Liver (tissue), 9 donors: ENCODE measurements around the gene CHRM2. TPM values are rescaled to one million over a fixed set of nuclear protein-coding genes. Genes with fewer than 3 reads are reported as not detected.

ENCODE experiments used
- DNase-seq: peaks from one replicate; pipeline ENCODE4 v3.0.0-alpha.2; 2017; ENCODE audit warnings: low spot score
- H3K27ac ChIP-seq, 2 donors: one replicate each; pipeline ENCODE4 v1.7.0; 2013; ENCODE audit warnings: inconsistent platforms in 2 of 2, low read length in 2 of 2, control low read depth in 1 of 2, low read depth in 1 of 2, mild to moderate bottlenecking in 1 of 2
- H3K27me3 ChIP-seq, 4 donors: one replicate each; pipeline versions ENCODE4 v1.6.1 to v1.7.0; 2013; ENCODE audit warnings: low read length in 3 of 4, inconsistent platforms in 1 of 4, mild to moderate bottlenecking in 1 of 4, moderate library complexity in 1 of 4; ENCODE audit not compliant: control insufficient read depth in 4 of 4, insufficient read depth in 4 of 4
- H3K36me3 ChIP-seq, 4 donors: one replicate each; pipeline versions ENCODE4 v1.6.1 to v1.7.0; 2013; ENCODE audit warnings: low read length in 3 of 4, mild to moderate bottlenecking in 3 of 4, low read depth in 1 of 4, moderate library complexity in 1 of 4; ENCODE audit not compliant: control insufficient read depth in 4 of 4, insufficient read depth in 3 of 4
- H3K4me1 ChIP-seq, 4 donors: one replicate each; pipeline versions ENCODE4 v1.6.1 to v1.7.0; 2013; ENCODE audit warnings: low read length in 3 of 4, mild to moderate bottlenecking in 3 of 4, moderate library complexity in 1 of 4; ENCODE audit not compliant: control insufficient read depth in 4 of 4, insufficient read depth in 4 of 4
- H3K4me3 ChIP-seq, 3 donors: one replicate each; pipeline versions ENCODE4 v1.6.1 to v1.7.0; 2013; ENCODE audit warnings: low read length in 3 of 3, control low read depth in 1 of 3, low read depth in 1 of 3, mild to moderate bottlenecking in 1 of 3
- H3K9ac ChIP-seq, 2 donors: one replicate each; pipeline ENCODE4 v1.7.0; 2013; ENCODE audit warnings: low read length in 2 of 2, mild to moderate bottlenecking in 2 of 2, moderate library complexity in 2 of 2, control low read depth in 1 of 2, low read depth in 1 of 2
- H3K9me3 ChIP-seq, 4 donors: one replicate each; pipeline versions ENCODE4 v1.6.1 to v1.7.0; 2013; ENCODE audit warnings: low read length in 3 of 4; ENCODE audit not compliant: control insufficient read depth in 4 of 4
- EGR1 ChIP-seq, 2 donors: IDR thresholded peaks; 2 replicates each; pipeline ENCODE4 v1.6.1; 2016 to 2018; ENCODE audit warnings: antibody characterized with exemption in 2 of 2, low read depth in 2 of 2
- FOXA1 ChIP-seq: IDR thresholded peaks from 2 replicates; pipeline ENCODE4 v1.6.1; 2016; ENCODE audit warnings: antibody characterized with exemption
- FOXA2 ChIP-seq: IDR thresholded peaks from 2 replicates; pipeline ENCODE4 v1.6.1; 2016; ENCODE audit warnings: antibody characterized with exemption
- HNF4A ChIP-seq, 2 donors: conservative IDR thresholded peaks; 2 replicates each; pipeline ENCODE4 v1.6.1; 2016; ENCODE audit warnings: antibody characterized with exemption in 2 of 2, mild to moderate bottlenecking in 2 of 2
- HNF4G ChIP-seq: IDR thresholded peaks from 2 replicates; pipeline ENCODE4 v1.6.1; 2016; ENCODE audit warnings: antibody characterized with exemption
- JUND ChIP-seq, 2 donors: IDR thresholded peaks; 2 replicates each; pipeline ENCODE4 v1.6.1; 2016; ENCODE audit warnings: antibody characterized with exemption in 2 of 2
- NR2F2 ChIP-seq: IDR thresholded peaks from 2 replicates; pipeline ENCODE4 v1.6.1; 2016; ENCODE audit warnings: antibody characterized with exemption
- RAD21 ChIP-seq, 2 donors: IDR thresholded peaks; 2 replicates each; pipeline ENCODE4 v1.6.1; 2016; ENCODE audit warnings: antibody characterized with exemption in 2 of 2, mild to moderate bottlenecking in 2 of 2
- RXRA ChIP-seq, 2 donors: IDR thresholded peaks; 2 replicates each; pipeline ENCODE4 v1.6.1; 2017 to 2018; ENCODE audit warnings: antibody characterized with exemption in 2 of 2, mild to moderate bottlenecking in 1 of 2
- SP1 ChIP-seq: IDR thresholded peaks from 2 replicates; pipeline ENCODE4 v1.6.1; 2018; ENCODE audit warnings: antibody characterized with exemption, mild to moderate bottlenecking
- TAF1 ChIP-seq: conservative IDR thresholded peaks from 2 replicates; pipeline ENCODE4 v1.6.1; 2016; ENCODE audit warnings: antibody characterized with exemption, mild to moderate bottlenecking
- WGBS: extraction: QIAGEN DNeasy Blood & Tissue Kit; methylation state at CpG from one replicate; pipeline ENCODE4 v1.1.7; 2013; 5-methylcytosine and 5-hydroxymethylcytosine counted together
- polyA plus RNA-seq, 2 donors: library from polyadenylated mRNA; stranded (reverse) in 1 of 2; unstranded in 1 of 2; fragments of 200-250 nt in 1 of 2; fragments of >200 nt in 1 of 2; fragmentation: Nextera tagmentation in 1 of 2; extraction: Ambion mirVana in 1 of 2; gene quantifications; one replicate each; pipeline versions ENCODE4 v1.2.1 to v1.2.3, GENCODE V29; 2013 to 2015
- total RNA-seq, 2 donors: library from RNA; depleted of rRNA; stranded (reverse); fragments of >200 nt; gene quantifications; one replicate each; pipeline ENCODE4 v1.2.3, GENCODE V29; 2014
- TF ChIP-seq, protein P1 (sequence below): IDR thresholded peaks from 2 replicates; pipeline ENCODE4 v1.6.1; 2016; ENCODE audit warnings: antibody characterized with exemption, mild to moderate bottlenecking
- TF ChIP-seq, protein P2 (sequence below): IDR thresholded peaks from 2 replicates; pipeline ENCODE4 v1.6.1; 2016; ENCODE audit warnings: antibody characterized with exemption
- TF ChIP-seq, protein P3 (sequence below): IDR thresholded peaks from 2 replicates; pipeline ENCODE4 v1.6.1; 2016; ENCODE audit warnings: antibody characterized with exemption
- TF ChIP-seq, protein P4 (sequence below): fragments of 150-350 bp; IDR thresholded peaks from 2 replicates; pipeline ENCODE4 v1.5.1; 2017; ENCODE audit warnings: improper control_type of control experiment, low read depth, low read length; ENCODE audit not compliant: missing input control
- TF ChIP-seq, protein P5 (sequence below): IDR thresholded peaks from 2 replicates; pipeline ENCODE4 v1.6.1; 2016; ENCODE audit warnings: antibody characterized with exemption
- donor health status: healthy.
- donor health status: healthy.
- donor health status: healthy.
- donor health status: healthy.
- donor health status: healthy.

CHRM2 gene
- total and polyA plus RNA-seq, 4 donors: 0.08 to 1.2 (median 0.30) TPM

DNA sequence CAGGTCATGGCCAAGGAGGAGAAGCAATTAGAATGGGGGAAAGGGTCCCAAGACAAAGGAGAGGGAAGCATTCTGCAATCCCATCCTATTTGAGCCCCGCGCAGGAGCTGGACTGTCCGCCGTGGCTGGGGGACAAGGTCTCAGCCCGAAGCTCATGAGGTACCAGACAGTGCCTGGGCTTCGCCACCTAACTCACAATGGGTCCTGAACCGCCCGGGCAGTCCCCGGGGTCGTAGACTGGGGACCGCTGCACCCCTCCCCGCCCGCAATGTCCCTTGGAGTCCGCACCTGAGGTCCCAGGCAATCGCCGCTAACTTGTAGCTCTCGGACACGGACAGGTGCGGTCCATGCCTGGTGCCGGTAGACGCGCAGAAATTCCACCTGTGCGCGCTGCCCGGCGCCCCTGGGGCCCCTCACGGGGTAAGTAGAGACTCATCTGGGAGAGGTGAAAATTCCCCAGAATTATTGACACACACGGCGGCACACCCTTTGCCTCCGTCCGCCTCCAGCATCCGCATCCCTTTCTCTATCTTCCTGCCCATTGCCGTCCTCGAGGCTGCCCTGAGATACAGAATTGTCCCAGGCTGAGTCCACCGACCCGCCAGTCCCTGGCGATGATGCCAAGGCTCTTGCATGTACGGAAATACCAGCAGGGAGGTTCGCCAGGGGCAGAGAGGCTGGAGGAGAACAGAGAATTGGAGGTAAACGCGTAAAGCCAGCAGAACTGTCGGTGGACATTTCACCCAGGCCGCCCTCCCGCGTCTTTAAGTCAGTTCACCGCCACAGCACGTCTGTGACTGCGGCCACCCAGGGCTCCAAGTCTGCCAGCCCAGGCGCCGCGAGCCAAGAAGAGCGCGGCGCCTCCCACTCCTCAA, 1.8 kb downstream of the CHRM2 start:
- no peak overlapping the region for H3K27ac ChIP-seq
- TF ChIP-seq JUND (IDR thresholded peaks at IDR 0.05): no peak
- peaks cover 0 to 12% (median 8%) of the 10 kb centered on the region in 4 donors for H3K27me3 ChIP-seq
- H3K9me3 ChIP-seq: no peaks in the 10 kb centered on the region
- H3K4me3 ChIP-seq: peak overlapping the region in 1 of 3 donors; percentile 18
- DNase-seq: no peak
- WGBS: 4% methylated on average over 54 of the region's 54 CpGs
- peaks cover 0 to 17% (median 4%) of the 10 kb centered on the region in 4 donors for H3K4me1 ChIP-seq
- H3K36me3 ChIP-seq: no peaks in the 10 kb centered on the region
- no peak overlapping the region for H3K9ac ChIP-seq

DNA sequence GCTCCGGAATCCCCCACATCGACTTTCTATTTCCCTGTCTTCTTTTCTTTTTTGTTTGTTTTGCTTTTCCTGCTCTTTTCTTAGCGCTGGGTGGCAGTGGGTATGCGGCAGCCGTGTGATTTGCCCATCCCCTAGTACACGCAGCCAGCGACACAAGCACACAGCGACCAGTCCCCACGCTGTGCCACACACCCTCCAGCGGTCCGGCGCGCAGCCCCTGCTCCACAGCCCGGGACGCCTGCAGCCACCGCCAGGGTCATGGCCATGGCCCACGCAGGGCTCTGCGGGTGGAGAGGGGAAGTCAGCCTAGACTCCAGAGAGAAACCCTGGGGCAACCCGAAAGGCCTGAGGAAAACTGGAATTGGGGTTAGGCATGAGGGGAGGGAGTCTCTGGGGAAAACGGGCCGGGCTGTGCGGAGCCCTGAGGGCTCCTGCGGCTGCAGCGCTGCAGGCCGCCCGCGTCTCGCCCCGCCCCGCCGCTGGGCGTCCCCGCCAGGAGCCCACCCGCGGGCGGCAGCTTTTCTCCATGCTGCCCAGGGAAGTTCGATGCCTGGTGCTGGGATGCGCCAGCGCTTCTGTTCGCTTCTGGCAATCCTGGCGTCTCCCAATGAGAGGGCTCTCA, 2.5 kb downstream of the CHRM2 start:
- Histone ChIP-seq H3K27ac (no peak overlapping the region), H3K4me1 (peaks cover 0 to 17% (median 4%) of the 10 kb centered on the region in 4 donors), H3K27me3 (peaks cover 0 to 12% (median 8%) of the 10 kb centered on the region in 4 donors), H3K36me3 (no peaks in the 10 kb centered on the region), H3K9ac (no peak overlapping the region), H3K9me3 (no peaks in the 10 kb centered on the region), H3K4me3 (peak overlapping the region in 1 of 3 donors; percentile 18)
- DNase-seq: no peak
- 4% methylated on average over 41 of the region's 41 CpGs for WGBS
- TF ChIP-seq NR2F2 (no peak), EGR1 (IDR thresholded peaks at IDR 0.05; ENCODE audit: low read depth in 2 of 2) (no peak), FOXA1 (no peak), TAF1 (no peak), HNF4G (no peak), RAD21 (IDR thresholded peaks at IDR 0.05) (no peak), RXRA (IDR thresholded peaks at IDR 0.05) (no peak), JUND (IDR thresholded peaks at IDR 0.05) (no peak), FOXA2 (no peak), SP1 (no peak), HNF4A (conservative IDR thresholded peaks at IDR 0.05) (no peak)
- TF ChIP-seq, protein P1, sequence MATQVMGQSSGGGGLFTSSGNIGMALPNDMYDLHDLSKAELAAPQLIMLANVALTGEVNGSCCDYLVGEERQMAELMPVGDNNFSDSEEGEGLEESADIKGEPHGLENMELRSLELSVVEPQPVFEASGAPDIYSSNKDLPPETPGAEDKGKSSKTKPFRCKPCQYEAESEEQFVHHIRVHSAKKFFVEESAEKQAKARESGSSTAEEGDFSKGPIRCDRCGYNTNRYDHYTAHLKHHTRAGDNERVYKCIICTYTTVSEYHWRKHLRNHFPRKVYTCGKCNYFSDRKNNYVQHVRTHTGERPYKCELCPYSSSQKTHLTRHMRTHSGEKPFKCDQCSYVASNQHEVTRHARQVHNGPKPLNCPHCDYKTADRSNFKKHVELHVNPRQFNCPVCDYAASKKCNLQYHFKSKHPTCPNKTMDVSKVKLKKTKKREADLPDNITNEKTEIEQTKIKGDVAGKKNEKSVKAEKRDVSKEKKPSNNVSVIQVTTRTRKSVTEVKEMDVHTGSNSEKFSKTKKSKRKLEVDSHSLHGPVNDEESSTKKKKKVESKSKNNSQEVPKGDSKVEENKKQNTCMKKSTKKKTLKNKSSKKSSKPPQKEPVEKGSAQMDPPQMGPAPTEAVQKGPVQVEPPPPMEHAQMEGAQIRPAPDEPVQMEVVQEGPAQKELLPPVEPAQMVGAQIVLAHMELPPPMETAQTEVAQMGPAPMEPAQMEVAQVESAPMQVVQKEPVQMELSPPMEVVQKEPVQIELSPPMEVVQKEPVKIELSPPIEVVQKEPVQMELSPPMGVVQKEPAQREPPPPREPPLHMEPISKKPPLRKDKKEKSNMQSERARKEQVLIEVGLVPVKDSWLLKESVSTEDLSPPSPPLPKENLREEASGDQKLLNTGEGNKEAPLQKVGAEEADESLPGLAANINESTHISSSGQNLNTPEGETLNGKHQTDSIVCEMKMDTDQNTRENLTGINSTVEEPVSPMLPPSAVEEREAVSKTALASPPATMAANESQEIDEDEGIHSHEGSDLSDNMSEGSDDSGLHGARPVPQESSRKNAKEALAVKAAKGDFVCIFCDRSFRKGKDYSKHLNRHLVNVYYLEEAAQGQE: no peak
- TF ChIP-seq, protein P2, sequence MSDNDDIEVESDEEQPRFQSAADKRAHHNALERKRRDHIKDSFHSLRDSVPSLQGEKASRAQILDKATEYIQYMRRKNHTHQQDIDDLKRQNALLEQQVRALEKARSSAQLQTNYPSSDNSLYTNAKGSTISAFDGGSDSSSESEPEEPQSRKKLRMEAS: no peak
- TF ChIP-seq, protein P3, sequence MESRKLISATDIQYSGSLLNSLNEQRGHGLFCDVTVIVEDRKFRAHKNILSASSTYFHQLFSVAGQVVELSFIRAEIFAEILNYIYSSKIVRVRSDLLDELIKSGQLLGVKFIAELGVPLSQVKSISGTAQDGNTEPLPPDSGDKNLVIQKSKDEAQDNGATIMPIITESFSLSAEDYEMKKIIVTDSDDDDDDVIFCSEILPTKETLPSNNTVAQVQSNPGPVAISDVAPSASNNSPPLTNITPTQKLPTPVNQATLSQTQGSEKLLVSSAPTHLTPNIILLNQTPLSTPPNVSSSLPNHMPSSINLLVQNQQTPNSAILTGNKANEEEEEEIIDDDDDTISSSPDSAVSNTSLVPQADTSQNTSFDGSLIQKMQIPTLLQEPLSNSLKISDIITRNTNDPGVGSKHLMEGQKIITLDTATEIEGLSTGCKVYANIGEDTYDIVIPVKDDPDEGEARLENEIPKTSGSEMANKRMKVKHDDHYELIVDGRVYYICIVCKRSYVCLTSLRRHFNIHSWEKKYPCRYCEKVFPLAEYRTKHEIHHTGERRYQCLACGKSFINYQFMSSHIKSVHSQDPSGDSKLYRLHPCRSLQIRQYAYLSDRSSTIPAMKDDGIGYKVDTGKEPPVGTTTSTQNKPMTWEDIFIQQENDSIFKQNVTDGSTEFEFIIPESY: no peak
- TF ChIP-seq, protein P4, sequence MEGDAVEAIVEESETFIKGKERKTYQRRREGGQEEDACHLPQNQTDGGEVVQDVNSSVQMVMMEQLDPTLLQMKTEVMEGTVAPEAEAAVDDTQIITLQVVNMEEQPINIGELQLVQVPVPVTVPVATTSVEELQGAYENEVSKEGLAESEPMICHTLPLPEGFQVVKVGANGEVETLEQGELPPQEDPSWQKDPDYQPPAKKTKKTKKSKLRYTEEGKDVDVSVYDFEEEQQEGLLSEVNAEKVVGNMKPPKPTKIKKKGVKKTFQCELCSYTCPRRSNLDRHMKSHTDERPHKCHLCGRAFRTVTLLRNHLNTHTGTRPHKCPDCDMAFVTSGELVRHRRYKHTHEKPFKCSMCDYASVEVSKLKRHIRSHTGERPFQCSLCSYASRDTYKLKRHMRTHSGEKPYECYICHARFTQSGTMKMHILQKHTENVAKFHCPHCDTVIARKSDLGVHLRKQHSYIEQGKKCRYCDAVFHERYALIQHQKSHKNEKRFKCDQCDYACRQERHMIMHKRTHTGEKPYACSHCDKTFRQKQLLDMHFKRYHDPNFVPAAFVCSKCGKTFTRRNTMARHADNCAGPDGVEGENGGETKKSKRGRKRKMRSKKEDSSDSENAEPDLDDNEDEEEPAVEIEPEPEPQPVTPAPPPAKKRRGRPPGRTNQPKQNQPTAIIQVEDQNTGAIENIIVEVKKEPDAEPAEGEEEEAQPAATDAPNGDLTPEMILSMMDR: no peak
- TF ChIP-seq, protein P5, sequence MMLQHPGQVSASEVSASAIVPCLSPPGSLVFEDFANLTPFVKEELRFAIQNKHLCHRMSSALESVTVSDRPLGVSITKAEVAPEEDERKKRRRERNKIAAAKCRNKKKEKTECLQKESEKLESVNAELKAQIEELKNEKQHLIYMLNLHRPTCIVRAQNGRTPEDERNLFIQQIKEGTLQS: no peak
